ENCODE results near the gene PTH1R. TPM values are rescaled to one million over a fixed set of nuclear protein-coding genes. Genes with fewer than 3 reads are reported as not detected.

Gene PTH1R
- total RNA-seq, 1 experiment from 2014 or later, result 0.32 TPM

DNA sequence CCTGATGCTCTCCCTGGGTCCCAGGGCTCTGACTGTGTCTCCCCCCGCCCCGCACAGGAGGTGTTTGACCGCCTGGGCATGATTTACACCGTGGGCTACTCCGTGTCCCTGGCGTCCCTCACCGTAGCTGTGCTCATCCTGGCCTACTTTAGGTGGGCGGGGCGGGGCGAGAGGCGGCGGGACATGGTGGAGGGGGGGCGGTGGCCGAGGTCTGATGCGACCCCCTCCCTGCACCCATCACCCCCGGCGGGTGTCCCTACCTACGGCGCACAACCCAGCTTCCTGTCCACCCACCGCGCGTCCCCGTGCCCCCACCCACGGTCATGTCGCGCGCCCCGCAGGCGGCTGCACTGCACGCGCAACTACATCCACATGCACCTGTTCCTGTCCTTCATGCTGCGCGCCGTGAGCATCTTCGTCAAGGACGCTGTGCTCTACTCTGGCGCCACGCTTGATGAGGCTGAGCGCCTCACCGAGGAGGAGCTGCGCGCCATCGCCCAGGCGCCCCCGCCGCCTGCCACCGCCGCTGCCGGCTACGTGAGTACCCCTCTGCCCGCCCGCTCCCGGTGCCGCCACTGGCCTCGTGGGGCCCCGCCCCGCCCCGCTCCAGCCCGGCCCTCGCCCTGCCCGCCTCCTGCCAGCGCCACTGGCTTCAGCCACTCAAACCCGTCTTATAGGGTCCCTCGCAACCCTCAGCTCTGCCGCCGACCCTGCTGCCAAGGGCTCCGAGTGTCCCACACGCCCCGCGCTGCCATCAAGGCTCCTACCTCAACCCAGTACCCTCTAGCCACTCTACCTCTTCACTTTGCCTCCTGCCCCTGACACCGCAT is 21.0 kb downstream of the PTH1R start:
- no peak overlapping the region for H2AFZ ChIP-seq (ENCODE audit: low read depth, low read length, poor library complexity, severe bottlenecking)
- H3K27ac ChIP-seq (ENCODE audit: low read depth, low read length), result no peak overlapping the region
- H4K20me1 ChIP-seq (ENCODE audit: insufficient read depth), result no peaks in the 10 kb centered on the region
- no peaks in the 10 kb centered on the region for H3K9me3 ChIP-seq (ENCODE audit: control insufficient read depth in 1 of 2, insufficient read depth in 1 of 2, low read depth in 1 of 2, low read length in 2 of 2)
- POLR2A ChIA-PET, result no interaction called here
- no peak overlapping the region for H3K4me3 ChIP-seq (replicated peaks in 1 of 2; ENCODE audit: low read depth in 1 of 2, low read length in 2 of 2)
- RAD21 ChIA-PET (ENCODE audit: low non-redundant PET in 1 of 2, low total read pairs in 2 of 2, uncharacterized antibody in 2 of 2, unreplicated experiment in 2 of 2), result no interaction called here
- no peaks in the 10 kb centered on the region for H3K27me3 ChIP-seq (ENCODE audit: insufficient read depth, low read length)
- DNase-seq (ENCODE audit: low read depth, low spot score) (no peak), ATAC-seq (no peak)
- no peaks in the 10 kb centered on the region for H3K9me2 ChIP-seq (ENCODE audit: insufficient read depth)
- TF ChIP-seq SIN3A (IDR thresholded peaks at IDR 0.05; ENCODE audit: low read depth) (no peak), CBX3 (IDR thresholded peaks at IDR 0.05; ENCODE audit: low read depth) (no peak), ZNF274 (IDR thresholded peaks at IDR 0.05; ENCODE audit: low read depth, low read length) (no peak), CEBPB (IDR thresholded peaks at IDR 0.05; ENCODE audit: low read depth) (no peak), ZFX (IDR thresholded peaks at IDR 0.05) (no peak), TCF7L2 (IDR thresholded peaks at IDR 0.05; ENCODE audit: borderline replicate concordance, extremely low read depth, insufficient read depth, insufficient read length) (no peak), SP1 (IDR thresholded peaks at IDR 0.05; ENCODE audit: low read depth) (no peak), FOSL1 (IDR thresholded peaks at IDR 0.05; ENCODE audit: low read depth) (no peak), JUND (IDR thresholded peaks at IDR 0.05) (no peak), RAD21 (IDR thresholded peaks at IDR 0.05; ENCODE audit: low read depth) (no peak), POLR2AphosphoS5 (IDR thresholded peaks at IDR 0.05; ENCODE audit: low read depth, low read length) (no peak), YY1 (IDR thresholded peaks at IDR 0.05; ENCODE audit: extremely low read depth, insufficient replicate concordance, low read depth, low read length) (no peak)
- TF ChIP-seq, protein P1, sequence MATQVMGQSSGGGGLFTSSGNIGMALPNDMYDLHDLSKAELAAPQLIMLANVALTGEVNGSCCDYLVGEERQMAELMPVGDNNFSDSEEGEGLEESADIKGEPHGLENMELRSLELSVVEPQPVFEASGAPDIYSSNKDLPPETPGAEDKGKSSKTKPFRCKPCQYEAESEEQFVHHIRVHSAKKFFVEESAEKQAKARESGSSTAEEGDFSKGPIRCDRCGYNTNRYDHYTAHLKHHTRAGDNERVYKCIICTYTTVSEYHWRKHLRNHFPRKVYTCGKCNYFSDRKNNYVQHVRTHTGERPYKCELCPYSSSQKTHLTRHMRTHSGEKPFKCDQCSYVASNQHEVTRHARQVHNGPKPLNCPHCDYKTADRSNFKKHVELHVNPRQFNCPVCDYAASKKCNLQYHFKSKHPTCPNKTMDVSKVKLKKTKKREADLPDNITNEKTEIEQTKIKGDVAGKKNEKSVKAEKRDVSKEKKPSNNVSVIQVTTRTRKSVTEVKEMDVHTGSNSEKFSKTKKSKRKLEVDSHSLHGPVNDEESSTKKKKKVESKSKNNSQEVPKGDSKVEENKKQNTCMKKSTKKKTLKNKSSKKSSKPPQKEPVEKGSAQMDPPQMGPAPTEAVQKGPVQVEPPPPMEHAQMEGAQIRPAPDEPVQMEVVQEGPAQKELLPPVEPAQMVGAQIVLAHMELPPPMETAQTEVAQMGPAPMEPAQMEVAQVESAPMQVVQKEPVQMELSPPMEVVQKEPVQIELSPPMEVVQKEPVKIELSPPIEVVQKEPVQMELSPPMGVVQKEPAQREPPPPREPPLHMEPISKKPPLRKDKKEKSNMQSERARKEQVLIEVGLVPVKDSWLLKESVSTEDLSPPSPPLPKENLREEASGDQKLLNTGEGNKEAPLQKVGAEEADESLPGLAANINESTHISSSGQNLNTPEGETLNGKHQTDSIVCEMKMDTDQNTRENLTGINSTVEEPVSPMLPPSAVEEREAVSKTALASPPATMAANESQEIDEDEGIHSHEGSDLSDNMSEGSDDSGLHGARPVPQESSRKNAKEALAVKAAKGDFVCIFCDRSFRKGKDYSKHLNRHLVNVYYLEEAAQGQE (IDR thresholded peaks at IDR 0.05; ENCODE audit: low read depth), result no peak
- TF ChIP-seq, protein P2, sequence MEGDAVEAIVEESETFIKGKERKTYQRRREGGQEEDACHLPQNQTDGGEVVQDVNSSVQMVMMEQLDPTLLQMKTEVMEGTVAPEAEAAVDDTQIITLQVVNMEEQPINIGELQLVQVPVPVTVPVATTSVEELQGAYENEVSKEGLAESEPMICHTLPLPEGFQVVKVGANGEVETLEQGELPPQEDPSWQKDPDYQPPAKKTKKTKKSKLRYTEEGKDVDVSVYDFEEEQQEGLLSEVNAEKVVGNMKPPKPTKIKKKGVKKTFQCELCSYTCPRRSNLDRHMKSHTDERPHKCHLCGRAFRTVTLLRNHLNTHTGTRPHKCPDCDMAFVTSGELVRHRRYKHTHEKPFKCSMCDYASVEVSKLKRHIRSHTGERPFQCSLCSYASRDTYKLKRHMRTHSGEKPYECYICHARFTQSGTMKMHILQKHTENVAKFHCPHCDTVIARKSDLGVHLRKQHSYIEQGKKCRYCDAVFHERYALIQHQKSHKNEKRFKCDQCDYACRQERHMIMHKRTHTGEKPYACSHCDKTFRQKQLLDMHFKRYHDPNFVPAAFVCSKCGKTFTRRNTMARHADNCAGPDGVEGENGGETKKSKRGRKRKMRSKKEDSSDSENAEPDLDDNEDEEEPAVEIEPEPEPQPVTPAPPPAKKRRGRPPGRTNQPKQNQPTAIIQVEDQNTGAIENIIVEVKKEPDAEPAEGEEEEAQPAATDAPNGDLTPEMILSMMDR (IDR thresholded peaks at IDR 0.05 in 2 of 3, conservative IDR thresholded peaks at IDR 0.05 in 1 of 3; ENCODE audit: borderline replicate concordance in 1 of 3, insufficient read depth in 1 of 3, low read depth in 2 of 3, low read length in 2 of 3), result no peak
- TF ChIP-seq, protein P3, sequence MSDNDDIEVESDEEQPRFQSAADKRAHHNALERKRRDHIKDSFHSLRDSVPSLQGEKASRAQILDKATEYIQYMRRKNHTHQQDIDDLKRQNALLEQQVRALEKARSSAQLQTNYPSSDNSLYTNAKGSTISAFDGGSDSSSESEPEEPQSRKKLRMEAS (IDR thresholded peaks at IDR 0.05), result no peak
- TF ChIP-seq, protein P4, sequence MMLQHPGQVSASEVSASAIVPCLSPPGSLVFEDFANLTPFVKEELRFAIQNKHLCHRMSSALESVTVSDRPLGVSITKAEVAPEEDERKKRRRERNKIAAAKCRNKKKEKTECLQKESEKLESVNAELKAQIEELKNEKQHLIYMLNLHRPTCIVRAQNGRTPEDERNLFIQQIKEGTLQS (IDR thresholded peaks at IDR 0.05), result no peak
- CTCF ChIA-PET, result interaction anchor here (1.0 to 1.1 kb wide), 2 partner anchors 11 to 192 kb away, joined by 3 read pairs; no protein-coding TSS in a partner anchor
- no peak overlapping the region for H3K4me2 ChIP-seq (ENCODE audit: low read length)
- no peaks in the 10 kb centered on the region for H3K79me2 ChIP-seq (ENCODE audit: insufficient read depth, low read length)
- intact Hi-C loops (cut with micrococcal nuclease), result loop anchor here (5.0 kb wide), 1 partner anchor 411 kb away; no protein-coding TSS in a partner anchor
- H3K36me3 ChIP-seq (ENCODE audit: control insufficient read depth in 1 of 2, insufficient read depth in 2 of 2, low read length in 2 of 2), result no peaks in the 10 kb centered on the region
- no peak overlapping the region for H3K9ac ChIP-seq (ENCODE audit: low read length)
- H3K4me1 ChIP-seq (ENCODE audit: control insufficient read depth in 1 of 2, insufficient read depth in 2 of 2, low read length in 2 of 2), result peaks cover 0 to 4% of the 10 kb centered on the region in 2 experiments; a peak in 2 of 4 replicates
- no TSS peak for BruUV-seq (replicated peaks)

Data from HCT116 (cell line).